ENCODE measurements around the gene CDRT4. TPM values are rescaled to one million over a fixed set of nuclear protein-coding genes. Genes with fewer than 3 reads are reported as not detected.
A peak's percentile ranks its signal among the peaks of the same experiment; 100 is the strongest.

The CDRT4 gene
- total RNA-seq, 2 donors from 2014 or later = 2.3 to 48.1 TPM

- Histone ChIP-seq H3K27ac (no peak overlapping the region), H3K36me3 (replicated peaks in 1 of 2; ENCODE audit: insufficient read depth in 1 of 2, low read depth in 2 of 2) (no peaks in the 10 kb centered on the region), H3K27me3 (no peaks in the 10 kb centered on the region), H3K4me3 (no peak overlapping the region), H3K9me3 (no peaks in the 10 kb centered on the region), H3K4me1 (peaks cover 16% of the 10 kb centered on the region)
- TF ChIP-seq POLR2A (IDR thresholded peaks at IDR 0.05) (no peak), CTCF (IDR thresholded peaks at IDR 0.05) (no peak)
- WGBS, 2 donors = 84% methylated on average over 6 of the region's 6 CpGs
- intact Hi-C loops (cut with DNase I) = no loop called here
- DNase-seq = no peak
- no peak for ATAC-seq
These were observed 28.8 kb downstream of the CDRT4 start for GRCh38 chr17:15438491-15439105.

- Histone ChIP-seq H3K27me3 (no peaks in the 10 kb centered on the region), H3K9me3 (no peaks in the 10 kb centered on the region), H3K4me1 (peaks cover 16% of the 10 kb centered on the region), H3K4me3 (no peak overlapping the region), H3K27ac (peak overlapping the region in 1 of 4 donors; percentile 27), H3K36me3 (replicated peaks in 1 of 2; ENCODE audit: insufficient read depth in 1 of 2, low read depth in 2 of 2) (no peaks in the 10 kb centered on the region)
- DNase-seq = no peak
- TF ChIP-seq CTCF (IDR thresholded peaks at IDR 0.05) (no peak), POLR2A (IDR thresholded peaks at IDR 0.05) (no peak)
- intact Hi-C loops (cut with DNase I) = no loop called here
- ATAC-seq = no peak
These were observed 30.2 kb downstream of the CDRT4 start for GRCh38 chr17:15437303-15437635.

- Histone ChIP-seq H3K4me3 (no peak overlapping the region), H3K27ac (peak overlapping the region in 1 of 4 donors; percentile 27), H3K4me1 (peaks cover 16% of the 10 kb centered on the region), H3K27me3 (no peaks in the 10 kb centered on the region), H3K9me3 (no peaks in the 10 kb centered on the region), H3K36me3 (replicated peaks in 1 of 2; ENCODE audit: insufficient read depth in 1 of 2, low read depth in 2 of 2) (no peaks in the 10 kb centered on the region)
- ATAC-seq (no peak), DNase-seq (peak; percentile 24 to 40 (median 34))
- intact Hi-C loops (cut with DNase I) = no loop called here
- 79 to 93% methylated on average over 3 of the region's 3 CpGs for WGBS, 2 donors
- no peak for TF ChIP-seq CTCF (IDR thresholded peaks at IDR 0.05)
- TF ChIP-seq POLR2A (IDR thresholded peaks at IDR 0.05) = no peak
These were observed 30.7 kb downstream of the CDRT4 start for GRCh38 chr17:15436473-15437302.

GRCh38 chr17:15434956-15435355, 32.5 kb downstream of the CDRT4 start:
- Histone ChIP-seq H3K9me3 (no peaks in the 10 kb centered on the region), H3K27ac (peak overlapping the region in 3 of 4 donors; percentile 26 to 43 (median 38)), H3K27me3 (no peaks in the 10 kb centered on the region), H3K4me3 (no peak overlapping the region), H3K36me3 (replicated peaks in 1 of 2; ENCODE audit: insufficient read depth in 1 of 2, low read depth in 2 of 2) (no peaks in the 10 kb centered on the region), H3K4me1 (peaks cover 13% of the 10 kb centered on the region)
- intact Hi-C loops (cut with DNase I) = no loop called here
- ATAC-seq (no peak), DNase-seq (no peak)
- TF ChIP-seq CTCF (IDR thresholded peaks at IDR 0.05) (no peak), POLR2A (IDR thresholded peaks at IDR 0.05) (no peak)
- WGBS, 2 donors = 96% methylated on average over 8 of the region's 8 CpGs
